Sciatic nerve (tissue), 2 donors: ENCODE measurements around the gene CUEDC1. TPM values are rescaled to one million over a fixed set of nuclear protein-coding genes. Genes with fewer than 3 reads are reported as not detected.

Source experiments
- ATAC-seq: fragments of 200-7000 bp; cut with Tn5 transposase; one replicate; pipeline ENCODE4 v1.9.1; 2020; ENCODE audit warnings: mild to moderate bottlenecking, moderate library complexity
- DNase-seq: peaks from one replicate; pipeline ENCODE4 v3.0.0-alpha.2; 2020; ENCODE audit warnings: low spot score
- intact Hi-C: fragments of 100-400 bp; cut with DNase I; formaldehyde crosslinking; loops from one replicate; pipeline ENCODE4 v1.14.2; 2022
- total RNA-seq: library from RNA; stranded (reverse); fragmentation: NEBNext Ultra II Directional; extraction: Animal tissue kit (Norgen Biotek cat#: 25700); gene quantifications from one replicate; pipeline ENCODE4 v1.2.1, GENCODE V29; 2021
- donor health status: DM: no; HTN: no; CAD: no.
- donor health status: DM: no; HTN: no; CAD: no.

CUEDC1 gene
- total RNA-seq, 1 donor from 2014 or later: 44.3 TPM

- intact Hi-C loops: no loop called here
- ATAC-seq (peak; percentile 1), DNase-seq (no peak)
Observed at GRCh38 chr17:57945996-57946797, 9.0 kb downstream of the CUEDC1 start.

DNA sequence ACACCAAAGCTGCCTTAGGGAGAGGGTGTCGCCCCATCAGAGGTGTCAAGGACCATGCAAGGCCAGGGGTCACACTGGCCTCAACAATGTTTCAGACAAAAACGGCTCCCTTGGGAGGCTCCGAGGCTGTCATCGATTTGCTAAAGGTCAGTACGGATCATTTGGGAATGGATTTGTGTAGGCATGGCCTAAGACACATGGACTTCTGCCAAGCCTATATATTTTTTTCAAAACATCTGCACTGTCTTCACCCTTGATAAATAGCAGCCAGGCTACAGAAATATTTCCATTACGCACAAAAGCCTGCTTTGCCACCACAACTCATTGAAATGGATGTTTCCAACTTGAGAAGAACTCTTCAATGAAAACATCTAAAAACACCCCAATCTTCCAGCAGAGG, 10.3 kb downstream of the CUEDC1 start:
- intact Hi-C loops: no loop called here
- ATAC-seq (no peak), DNase-seq (no peak)

DNA sequence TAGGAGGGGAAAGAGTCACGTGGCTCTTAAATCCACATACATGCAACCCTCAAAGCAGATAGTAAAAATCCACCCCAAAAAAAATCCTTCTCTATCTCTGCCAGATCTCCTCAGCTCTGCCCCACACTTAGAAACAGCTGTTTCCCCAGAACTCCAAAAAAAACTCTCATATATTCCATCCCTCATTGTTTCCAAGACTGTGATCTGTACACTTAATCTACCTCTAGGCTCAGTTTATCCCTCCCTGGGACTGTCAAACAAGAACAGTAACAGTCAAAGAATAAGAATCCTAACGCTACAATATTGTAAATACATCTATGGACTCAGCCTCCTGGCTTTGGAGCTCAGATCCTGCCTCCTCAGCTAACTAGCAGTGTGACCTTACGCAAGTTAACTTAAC, 11.6 kb downstream of the CUEDC1 start:
- intact Hi-C loops: no loop called here
- ATAC-seq (no peak), DNase-seq (no peak)

GRCh38 chr17:57943140-57943539, 12.1 kb downstream of the CUEDC1 start:
- ATAC-seq (no peak), DNase-seq (no peak)
- intact Hi-C loops: no loop called here

DNA sequence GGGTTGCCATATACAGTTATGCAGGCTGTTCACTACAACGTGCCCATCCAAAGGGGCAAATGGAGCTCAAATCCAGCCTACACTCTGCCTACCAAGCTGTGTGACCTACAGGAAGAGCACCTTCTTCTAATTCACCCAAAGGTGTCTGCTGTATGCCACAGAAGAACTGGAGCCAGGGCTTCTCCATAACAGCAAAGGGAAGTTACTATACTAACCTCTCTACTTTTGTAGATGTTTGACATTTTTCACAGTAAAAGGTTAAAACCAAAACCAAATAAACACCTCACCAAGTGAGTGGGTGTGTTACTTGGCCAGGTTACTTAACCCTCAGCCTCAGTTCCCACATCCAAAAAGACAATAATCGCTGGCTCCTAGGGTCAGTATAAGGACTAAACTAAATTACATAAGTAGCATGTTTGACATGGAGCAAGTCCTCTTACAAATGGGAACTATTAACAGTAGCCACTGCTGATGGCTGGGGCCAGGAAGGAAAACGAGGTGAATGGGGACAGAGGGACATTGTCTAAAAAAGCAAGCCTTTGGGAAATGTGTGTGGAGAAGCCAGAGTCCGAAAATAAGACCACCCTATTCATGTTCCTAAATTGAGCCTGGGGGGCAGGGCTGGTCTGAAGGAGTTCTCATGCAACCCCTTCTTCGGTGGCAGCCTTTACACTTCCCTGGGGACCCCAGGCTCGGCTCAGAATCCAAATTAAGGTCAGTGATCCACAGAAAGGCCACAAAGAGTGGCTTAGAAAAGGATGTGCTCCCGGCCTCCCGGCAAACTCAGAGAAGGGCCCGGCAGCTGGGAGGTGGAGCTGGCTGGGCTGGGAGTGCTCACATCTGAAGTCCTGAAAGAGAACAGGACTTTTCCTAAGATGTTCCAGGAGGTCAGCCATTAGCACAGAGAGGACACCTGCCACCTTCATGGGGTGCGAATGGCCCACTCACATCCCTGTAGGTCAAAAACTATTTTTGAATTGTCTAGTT, 13.5 kb downstream of the CUEDC1 start:
- ATAC-seq (peak; percentile 43), DNase-seq (no peak)
- intact Hi-C loops: no loop called here

DNA sequence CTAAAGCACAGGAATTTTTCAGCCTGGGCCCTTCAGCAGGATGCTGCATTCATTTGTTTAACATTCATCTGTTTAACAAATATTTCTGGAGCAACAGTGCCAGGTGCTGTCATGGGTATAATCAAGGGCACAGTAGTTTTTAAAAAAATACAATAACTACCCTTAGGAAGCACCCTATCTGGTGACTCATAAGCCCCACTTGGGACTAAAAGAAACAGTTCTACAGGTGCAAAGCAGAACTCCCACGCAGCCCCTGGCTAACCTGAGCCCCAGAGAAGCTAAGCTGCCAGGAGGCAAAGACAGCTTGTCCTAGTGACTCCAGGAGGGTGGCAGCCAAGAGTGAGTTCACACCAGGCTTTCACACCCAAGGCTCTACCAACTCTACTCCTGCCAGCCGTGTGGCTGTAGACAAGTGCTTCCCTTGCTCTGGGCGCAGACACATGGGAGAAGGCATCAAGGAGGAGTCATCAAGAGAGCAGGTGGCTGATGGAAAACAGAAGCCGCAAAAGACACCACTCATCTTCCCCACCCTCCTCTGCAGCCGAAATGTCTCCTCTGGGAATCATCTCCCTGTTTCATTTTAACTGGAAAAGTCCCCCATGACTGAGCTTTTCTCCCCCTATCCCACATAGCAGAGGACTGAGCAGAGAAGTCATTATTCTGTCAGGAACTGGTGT, 14.4 kb downstream of the CUEDC1 start:
- intact Hi-C loops: no loop called here
- ATAC-seq (no peak), DNase-seq (no peak)

DNA sequence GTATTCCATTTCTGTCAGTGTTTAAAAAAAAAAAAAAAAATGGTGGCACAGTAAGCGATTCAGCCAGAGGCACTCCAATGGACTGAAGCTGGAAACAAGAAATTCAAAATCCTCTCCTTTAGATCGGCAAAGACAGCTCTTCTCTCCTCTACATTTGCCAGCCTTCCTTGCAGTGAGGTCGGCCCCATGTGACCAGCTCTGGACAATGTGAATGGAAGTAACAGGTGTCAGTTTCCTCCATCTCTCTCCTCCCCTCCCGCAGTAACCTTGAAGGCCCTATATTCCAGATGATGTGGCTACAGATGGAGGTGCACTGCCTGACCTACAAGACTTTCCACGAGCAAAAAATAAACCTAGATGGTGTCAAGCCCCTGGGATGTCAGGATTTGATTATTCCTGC, 15.0 kb downstream of the CUEDC1 start:
- intact Hi-C loops: no loop called here
- no peak for DNase-seq
- no peak for ATAC-seq

- DNase-seq (no peak), ATAC-seq (no peak)
- intact Hi-C loops: no loop called here
Observed at GRCh38 chr17:57939797-57940196, 15.4 kb downstream of the CUEDC1 start.

- no peak for DNase-seq
- ATAC-seq: no peak
- intact Hi-C loops: no loop called here
Observed at GRCh38 chr17:57938061-57938502, 17.1 kb downstream of the CUEDC1 start.

DNA sequence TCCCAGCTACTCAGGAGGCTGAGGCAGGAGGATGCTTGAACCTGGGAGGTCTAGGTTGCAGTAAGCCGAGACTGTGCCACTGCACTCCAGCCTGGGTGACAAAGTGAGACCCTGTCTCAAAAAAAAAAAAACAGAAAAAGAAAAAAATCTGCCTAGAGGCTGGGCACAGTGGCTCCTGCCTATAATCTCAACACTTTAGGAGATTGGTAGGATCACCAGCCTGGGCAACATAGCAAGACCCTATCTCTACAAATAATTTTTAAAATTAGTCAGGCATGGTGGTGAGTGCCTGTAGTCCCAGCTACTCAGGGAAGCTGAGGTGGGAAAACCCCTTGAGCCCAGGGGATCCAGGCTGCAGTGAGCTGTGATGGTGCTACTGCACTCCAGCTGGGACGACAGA, 17.7 kb downstream of the CUEDC1 start:
- ATAC-seq (no peak), DNase-seq (no peak)
- intact Hi-C loops: no loop called here

DNA sequence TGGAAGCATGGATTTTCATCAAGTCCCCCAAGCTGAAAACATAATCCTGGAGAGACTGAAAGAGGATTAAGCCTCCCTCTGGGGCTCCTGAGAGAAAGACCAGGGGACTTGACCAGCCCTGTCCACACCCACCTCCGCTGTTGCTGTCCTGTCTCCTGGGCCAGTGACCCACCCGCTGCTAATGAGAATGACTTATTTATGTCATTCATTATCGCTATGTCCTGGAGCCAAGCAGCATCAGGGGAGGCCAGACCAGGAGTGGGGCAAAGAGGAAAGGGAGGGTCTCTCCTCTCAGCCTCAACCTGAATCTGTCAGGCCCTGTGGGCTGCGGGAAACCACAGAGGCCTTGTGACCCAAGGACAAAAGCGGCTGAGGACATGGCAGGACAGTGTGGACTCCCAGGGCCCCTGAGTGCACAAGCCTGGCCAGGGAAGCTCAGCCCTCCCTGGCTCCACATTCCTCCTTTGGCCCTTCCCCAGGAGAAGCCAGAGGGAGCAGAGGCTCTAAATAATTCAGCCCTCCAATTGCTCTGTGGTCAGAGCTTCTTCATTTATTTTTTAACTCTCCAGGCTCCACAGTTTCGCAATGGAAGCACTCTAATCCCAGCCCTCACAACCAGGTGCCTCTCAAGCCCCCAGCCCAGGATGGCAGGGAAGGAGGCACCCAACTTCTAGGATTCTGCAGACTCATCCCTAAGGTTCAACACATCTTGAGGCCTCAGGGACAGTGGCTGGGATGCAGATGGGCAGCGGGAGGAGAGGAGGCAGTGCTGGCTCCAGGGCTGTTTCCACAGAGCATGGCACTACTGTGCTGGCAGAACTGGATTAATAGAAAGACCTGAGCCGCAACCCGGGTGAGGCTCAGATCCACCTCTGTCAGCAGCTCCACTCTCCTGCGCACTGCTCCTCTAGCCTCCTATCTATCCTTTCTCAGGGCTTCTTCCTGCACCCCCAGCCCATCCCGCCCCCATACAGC, 19.1 kb downstream of the CUEDC1 start:
- intact Hi-C loops: no loop called here
- peak; percentile 75 for DNase-seq
- ATAC-seq: peak; percentile 89

GRCh38 chr17:57931488-57932137, 23.6 kb downstream of the CUEDC1 start:
- no peak for ATAC-seq
- DNase-seq: no peak
- intact Hi-C loops: no loop called here

- ATAC-seq: no peak
- no peak for DNase-seq
- intact Hi-C loops: no loop called here
Observed at GRCh38 chr17:57930239-57930638, 25.0 kb downstream of the CUEDC1 start.

DNA sequence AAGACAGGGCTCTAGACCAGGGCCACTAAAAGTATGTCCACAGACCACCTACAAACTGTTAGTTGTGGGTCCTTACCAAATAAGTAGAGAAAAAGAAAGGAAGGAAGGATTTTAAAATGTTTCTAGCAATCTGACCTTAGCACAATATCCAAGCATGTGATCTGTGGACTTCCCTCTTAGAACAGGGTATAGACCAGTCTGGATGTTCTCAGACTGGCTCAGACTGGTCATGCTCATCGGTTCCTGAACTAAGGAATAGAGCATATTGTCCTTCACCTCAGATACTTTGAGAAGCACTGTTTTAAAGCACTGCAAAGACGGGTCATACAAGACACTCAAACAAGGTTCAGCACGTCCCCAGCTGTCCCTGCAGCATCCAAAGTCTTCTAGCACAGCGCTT, 25.8 kb downstream of the CUEDC1 start:
- intact Hi-C loops: no loop called here
- ATAC-seq (peak; percentile 44), DNase-seq (no peak)

- intact Hi-C loops: no loop called here
- DNase-seq (no peak), ATAC-seq (no peak)
Observed at GRCh38 chr17:57928928-57929327, 26.3 kb downstream of the CUEDC1 start.

DNA sequence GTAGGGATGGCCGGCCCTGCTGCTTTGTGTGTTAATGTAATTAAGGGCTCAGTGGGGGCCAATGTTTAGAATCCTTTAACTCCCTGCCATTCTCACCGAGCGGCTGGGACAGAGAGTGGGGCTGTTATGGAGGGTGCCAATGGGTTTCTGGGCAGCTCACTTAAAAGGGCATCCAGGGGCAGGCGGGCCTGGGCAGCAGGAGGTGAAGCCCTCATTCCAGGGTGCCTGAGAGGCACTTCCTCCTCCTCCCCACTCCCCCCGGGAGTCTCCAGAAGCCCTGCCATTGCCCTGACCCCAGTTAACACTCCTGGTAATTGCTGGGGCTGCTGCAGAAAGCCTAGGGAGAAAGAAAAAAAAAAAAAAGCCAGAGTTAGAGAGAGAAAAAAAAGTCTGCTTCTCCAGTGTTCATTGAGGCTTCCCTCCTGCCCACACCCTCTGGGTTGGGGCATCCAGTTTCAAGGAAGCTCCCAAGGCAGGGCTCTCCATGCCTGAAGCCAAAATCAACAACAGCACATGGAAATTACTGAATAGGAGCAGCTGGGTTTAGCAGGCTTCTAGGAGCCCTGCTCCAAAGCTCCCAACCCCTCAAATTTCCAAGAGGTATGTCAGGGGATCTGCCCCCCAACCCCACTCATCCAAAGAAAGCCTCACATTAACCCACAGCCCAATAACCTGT, 28.0 kb downstream of the CUEDC1 start:
- ATAC-seq: peak; percentile 94
- DNase-seq: no peak
- intact Hi-C loops: no loop called here

DNA sequence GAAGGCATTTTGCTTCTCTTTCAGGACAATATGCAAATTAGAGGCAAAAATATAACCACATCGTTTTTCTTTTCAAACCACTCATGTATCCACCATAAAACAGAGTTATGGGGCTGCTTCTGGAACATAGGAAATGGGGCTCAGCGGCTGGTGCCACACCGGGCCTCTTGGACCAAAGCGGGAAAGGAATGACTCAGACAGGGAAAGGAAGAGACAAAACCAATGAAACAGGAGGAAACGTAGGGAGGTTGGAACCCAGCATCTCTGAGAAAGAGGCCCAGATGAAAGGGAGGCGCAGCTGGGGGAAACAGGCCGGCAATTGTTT, 28.5 kb downstream of the CUEDC1 start:
- intact Hi-C loops: no loop called here
- ATAC-seq (no peak), DNase-seq (no peak)
